GM21515 (cell line): ENCODE data around the gene KRT25.
"Not testable (repeated sequence)": the region's sequence is repeated elsewhere in the genome, so short reads cannot be mapped to it uniquely, and the experiment has no call there.

Experiments
- ATAC-seq: cut with Tn5 transposase; IDR thresholded peaks from one replicate; pipeline ENCODE4 v1.9.1; 2021; ENCODE audit not compliant: unreplicated experiment

KRT25 gene

GRCh38 chr17:40753804-40754203, 1.3 kb downstream of the KRT25 start:
- no peak for ATAC-seq

- no peak for ATAC-seq
Measured at GRCh38 chr17:40751065-40751464, 4.1 kb downstream of the KRT25 start.

- no peak for ATAC-seq
Measured at GRCh38 chr17:40750391-40750790, 4.7 kb downstream of the KRT25 start.

GRCh38 chr17:40748666-40749065, 6.5 kb downstream of the KRT25 start:
- not testable (repeated sequence) for ATAC-seq

GRCh38 chr17:40738553-40738952, 16.6 kb downstream of the KRT25 start:
- ATAC-seq, result no peak

GRCh38 chr17:40735016-40735415, 20.1 kb downstream of the KRT25 start:
- ATAC-seq, result no peak

GRCh38 chr17:40734018-40734417, 21.1 kb downstream of the KRT25 start:
- no peak for ATAC-seq

- no peak for ATAC-seq
Measured at GRCh38 chr17:40730970-40731369, 24.2 kb downstream of the KRT25 start.

GRCh38 chr17:40727447-40728231, 27.5 kb downstream of the KRT25 start:
- ATAC-seq, result no peak

- no peak for ATAC-seq
Measured at GRCh38 chr17:40726919-40727318, 28.2 kb downstream of the KRT25 start.

- no peak for ATAC-seq
Measured at GRCh38 chr17:40724656-40725055, 30.5 kb downstream of the KRT25 start.

- no peak for ATAC-seq
Measured at GRCh38 chr17:40722241-40722640, 32.9 kb downstream of the KRT25 start.

- ATAC-seq, result no peak
Measured at GRCh38 chr17:40720899-40721298, 34.2 kb downstream of the KRT25 start.

GRCh38 chr17:40718930-40719329, 36.2 kb downstream of the KRT25 start:
- ATAC-seq, result no peak

- no peak for ATAC-seq
Measured at GRCh38 chr17:40717776-40718175, 37.4 kb downstream of the KRT25 start.

- no peak for ATAC-seq
Measured at GRCh38 chr17:40714473-40714872, 40.7 kb downstream of the KRT25 start.

GRCh38 chr17:40707745-40708144, 47.4 kb downstream of the KRT25 start:
- ATAC-seq, result no peak

GRCh38 chr17:40705584-40705983, 49.5 kb downstream of the KRT25 start:
- ATAC-seq, result no peak

GRCh38 chr17:40703652-40704051, 51.5 kb downstream of the KRT25 start, which contains the start of gene KRT24:
Gene KRT24, minus strand, starts transcription at chr17:40703752. Its CDS starts 59 bp downstream, at chr17:40703693.
- no peak for ATAC-seq

- ATAC-seq, result no peak
Measured at GRCh38 chr17:40702271-40702670, 52.9 kb downstream of the KRT25 start.

- ATAC-seq, result no peak
Measured at GRCh38 chr17:40699853-40700252, 55.3 kb downstream of the KRT25 start.

- ATAC-seq, result no peak
Measured at GRCh38 chr17:40699371-40699770, 55.8 kb downstream of the KRT25 start.
